Thyroid gland (tissue), 4 donors: Measurements from ENCODE around the gene CFAP90.

Source experiments
- CTCF ChIP-seq, 6 experiments: fragments of 200-600 bp in 3 of 6; fragments of 450-650 bp in 3 of 6; sonication (generic) in 3 of 6; IDR thresholded peaks; one replicate each; pipeline ENCODE4 v1.5.1; 2016 to 2019; ENCODE audit warnings: antibody characterized with exemption in 6 of 6, mild to moderate bottlenecking in 2 of 6, inconsistent platforms in 1 of 6, moderate library complexity in 1 of 6
- POLR2A ChIP-seq, 2 donors: fragments of 450-650 bp; IDR thresholded peaks; one replicate each; pipeline ENCODE4 v1.6.1; 2017; ENCODE audit warnings: antibody characterized with exemption in 2 of 2, mild to moderate bottlenecking in 2 of 2, moderate library complexity in 1 of 2

- TF ChIP-seq POLR2A (IDR thresholded peaks at IDR 0.05) (no peak), CTCF (IDR thresholded peaks at IDR 0.05) (no peak)
Measured at GRCh38 chr5:7794311-7794710, 56.6 kb downstream of the CFAP90 start.
